CD4-positive, alpha-beta T cell (primary cell): ENCODE results near the gene NUP58. TPM values are rescaled to one million over a fixed set of nuclear protein-coding genes. Genes with fewer than 3 reads are reported as not detected.
"Not testable (repeated sequence)": the region's sequence is repeated elsewhere in the genome, so short reads cannot be mapped to it uniquely, and the experiment has no call there.

Experiments used
- ATAC-seq: fragments of 200-7000 bp; cut with Tn5 transposase; one replicate; pipeline ENCODE4 v1.10.0; 2022; ENCODE audit warnings: mild to moderate bottlenecking; ENCODE audit not compliant: poor library complexity
- CTCF ChIA-PET: fragments of 350-600 bp; sonication (Branson Sonifier 250); formaldehyde crosslinking; loops from one replicate; lab custom pipeline; 2021; ENCODE audit warnings: antibody characterized with exemption, inconsistent platforms; lab: Charles Lee
- POLR2A ChIA-PET: fragments of 350-600 bp; sonication (Branson Sonifier 250); formaldehyde crosslinking; loops from one replicate; lab custom pipeline; 2021; ENCODE audit warnings: antibody characterized with exemption, inconsistent platforms; lab: Charles Lee
- DNase-seq, 14 experiments: peaks; one replicate each; pipeline ENCODE4 v3.0.0-alpha.2; 2013 to 2020; ENCODE audit warnings: mixed read lengths in 2 of 14
- H3K27ac ChIP-seq, 2 donors: one replicate each; pipeline versions ENCODE4 v1.5.1 to v1.7.0; 2013; ENCODE audit warnings: low read length in 2 of 2, low read depth in 1 of 2, mild to moderate bottlenecking in 1 of 2
- H3K27me3 ChIP-seq, 2 experiments: 1 replicate in 1 of 2; 2 replicates in 1 of 2; pipeline versions ENCODE4 v1.6.1 to v1.7.0; 2013; ENCODE audit warnings: low read length in 2 of 2, control low read depth in 1 of 2, mild to moderate bottlenecking in 1 of 2, moderate library complexity in 1 of 2; ENCODE audit not compliant: insufficient read depth in 2 of 2, control insufficient read depth in 1 of 2
- H3K36me3 ChIP-seq: one replicate; pipeline ENCODE4 v1.6.1; 2013; ENCODE audit warnings: low read length, control low read depth; ENCODE audit not compliant: insufficient read depth
- H3K4me1 ChIP-seq: one replicate; pipeline ENCODE4 v1.6.1; 2013; ENCODE audit warnings: low read length, control low read depth; ENCODE audit not compliant: insufficient read depth
- H3K4me3 ChIP-seq: one replicate; pipeline ENCODE4 v1.5.1; 2013; ENCODE audit warnings: mild to moderate bottlenecking, low read length, moderate library complexity
- H3K9me3 ChIP-seq, 2 experiments: 1 replicate in 1 of 2; 2 replicates in 1 of 2; pipeline versions ENCODE4 v1.6.1 to v1.7.0; 2013; ENCODE audit warnings: low read length in 2 of 2, mild to moderate bottlenecking in 2 of 2, control low read depth in 1 of 2, moderate library complexity in 1 of 2; ENCODE audit not compliant: control insufficient read depth in 1 of 2, insufficient read depth in 1 of 2
- H3K27ac Mint-ChIP-seq: one replicate; pipeline ENCODE4 v1.8.0; 2020; ENCODE audit warnings: mixed read lengths
- H3K27me3 Mint-ChIP-seq: one replicate; pipeline ENCODE4 v1.8.0; 2021; ENCODE audit warnings: mixed read lengths
- H3K36me3 Mint-ChIP-seq: one replicate; pipeline ENCODE4 v1.8.0; 2021; ENCODE audit warnings: low read depth, mixed read lengths
- H3K4me1 Mint-ChIP-seq: one replicate; pipeline ENCODE4 v1.8.0; 2021; ENCODE audit warnings: low read depth, mixed read lengths
- H3K4me3 Mint-ChIP-seq: one replicate; pipeline ENCODE4 v1.8.0; 2020; ENCODE audit warnings: mild to moderate bottlenecking, mixed read lengths
- H3K9me3 Mint-ChIP-seq: one replicate; pipeline ENCODE4 v1.8.0; 2020; ENCODE audit warnings: mixed read lengths
- CTCF ChIP-seq: fragments of 200-600 bp; IDR thresholded peaks from one replicate; pipeline ENCODE4 v1.8.0; 2022; ENCODE audit warnings: antibody characterized with exemption, mild to moderate bottlenecking
- intact Hi-C, 2 experiments: fragments of 100-400 bp; cut with DNase I in 1 of 2; cut with micrococcal nuclease in 1 of 2; formaldehyde crosslinking; loops; one replicate each; pipeline versions ENCODE4 v1.15.1 to v1.9.0; 2023 to 2025; cut with DNase I, micrococcal nuclease
- total RNA-seq, 174 experiments: library from RNA in 2 of 174; stranded (reverse) in 2 of 174; gene quantifications; one replicate each; pipeline ENCODE4 v1.2.3 and lab custom pipeline; 2021 to 2026

Gene NUP58
- total RNA-seq, 2 experiments from 2014 or later = 56.5 to 60.9 TPM

- intact Hi-C loops = no loop called here
- Histone ChIP-seq H3K4me3 (no peak overlapping the region), H3K27ac (no peak overlapping the region), H3K9me3 (no peaks in the 10 kb centered on the region), H3K4me1 (no peaks in the 10 kb centered on the region), H3K36me3 (no peaks in the 10 kb centered on the region), H3K27me3 (peaks cover 2 to 13% of the 10 kb centered on the region in 2 experiments)
- no peaks in the 10 kb centered on the region for H3K9me3 Mint-ChIP-seq
- no peak for ATAC-seq
- DNase-seq = no peak
- CTCF ChIA-PET = no interaction called here
- H3K4me3 Mint-ChIP-seq = no peak overlapping the region
- H3K36me3 Mint-ChIP-seq = no peaks in the 10 kb centered on the region
- H3K27ac Mint-ChIP-seq = no peak overlapping the region
- POLR2A ChIA-PET = no interaction called here
- no peak for TF ChIP-seq CTCF
- no peaks in the 10 kb centered on the region for H3K4me1 Mint-ChIP-seq
- peaks cover 40% of the 10 kb centered on the region for H3K27me3 Mint-ChIP-seq
These were observed 51.4 kb downstream of the NUP58 start for GRCh38 chr13:25352806-25353205.

- no peak for DNase-seq
- Mint-ChIP-seq H3K9me3 (no peaks in the 10 kb centered on the region), H3K4me3 (no peak overlapping the region), H3K27ac (no peak overlapping the region), H3K4me1 (no peaks in the 10 kb centered on the region), H3K27me3 (peaks cover 40% of the 10 kb centered on the region), H3K36me3 (no peaks in the 10 kb centered on the region)
- POLR2A ChIA-PET = no interaction called here
- intact Hi-C loops = no loop called here
- ATAC-seq = no peak
- CTCF ChIA-PET = no interaction called here
- no peaks in the 10 kb centered on the region for H3K4me1 ChIP-seq
- H3K27ac ChIP-seq = no peak overlapping the region
- peaks cover 2 to 13% of the 10 kb centered on the region in 2 experiments for H3K27me3 ChIP-seq
- H3K36me3 ChIP-seq = no peaks in the 10 kb centered on the region
- no peak overlapping the region for H3K4me3 ChIP-seq
- TF ChIP-seq CTCF = no peak
- H3K9me3 ChIP-seq = no peaks in the 10 kb centered on the region
These were observed 51.9 kb downstream of the NUP58 start for GRCh38 chr13:25353344-25353743.

GRCh38 chr13:25354377-25354776, 53.0 kb downstream of the NUP58 start:
- no peaks in the 10 kb centered on the region for H3K9me3 Mint-ChIP-seq
- Histone ChIP-seq H3K27me3 (peaks cover 2 to 13% of the 10 kb centered on the region in 2 experiments), H3K4me3 (no peak overlapping the region), H3K4me1 (no peaks in the 10 kb centered on the region), H3K9me3 (no peaks in the 10 kb centered on the region), H3K36me3 (no peaks in the 10 kb centered on the region), H3K27ac (no peak overlapping the region)
- DNase-seq = no peak
- no peak overlapping the region for H3K4me3 Mint-ChIP-seq
- CTCF ChIA-PET = no interaction called here
- no peak for ATAC-seq
- no peak overlapping the region for H3K27ac Mint-ChIP-seq
- no peaks in the 10 kb centered on the region for H3K36me3 Mint-ChIP-seq
- no peak for TF ChIP-seq CTCF
- H3K27me3 Mint-ChIP-seq = peaks cover 45% of the 10 kb centered on the region
- intact Hi-C loops = no loop called here
- POLR2A ChIA-PET = interaction anchor here (0.6 kb wide), 1 partner anchor 12 kb away, joined by 4 read pairs; no protein-coding TSS in a partner anchor
- no peaks in the 10 kb centered on the region for H3K4me1 Mint-ChIP-seq

GRCh38 chr13:25360443-25360842, 59.0 kb downstream of the NUP58 start:
- H3K27me3 ChIP-seq, DNase-seq, H3K9me3 Mint-ChIP-seq, H3K36me3 Mint-ChIP-seq, H3K27ac ChIP-seq, H3K4me3 Mint-ChIP-seq, H3K4me3 ChIP-seq, H3K9me3 ChIP-seq, H3K36me3 ChIP-seq, H3K4me1 ChIP-seq, H3K4me1 Mint-ChIP-seq, intact Hi-C loops, ATAC-seq, H3K27ac Mint-ChIP-seq, CTCF ChIA-PET, POLR2A ChIA-PET: not testable (repeated sequence)
- peaks cover 44% of the 10 kb centered on the region for H3K27me3 Mint-ChIP-seq
